Muscle layer of duodenum (tissue), 2 donors: ENCODE results near the gene IFNW1.
"Not testable (repeated sequence)": the region's sequence is repeated elsewhere in the genome, so short reads cannot be mapped to it uniquely, and the experiment has no call there.

Source experiments
- H3K27ac ChIP-seq: one replicate; pipeline ENCODE4 v1.7.0; 2013; ENCODE audit warnings: mild to moderate bottlenecking, low read length
- H3K27me3 ChIP-seq: one replicate; pipeline ENCODE4 v1.7.0; 2013; ENCODE audit warnings: low read depth, mild to moderate bottlenecking, control low read depth, low read length
- H3K36me3 ChIP-seq, 2 donors: one replicate each; pipeline ENCODE4 v1.7.0; 2013; ENCODE audit warnings: low read length in 2 of 2, control low read depth in 1 of 2, mild to moderate bottlenecking in 1 of 2; ENCODE audit not compliant: insufficient read depth in 2 of 2, control insufficient read depth in 1 of 2
- H3K4me1 ChIP-seq, 2 donors: one replicate each; pipeline ENCODE4 v1.7.0; 2013; ENCODE audit warnings: low read length in 2 of 2, mild to moderate bottlenecking in 2 of 2, control low read depth in 1 of 2, moderate library complexity in 1 of 2; ENCODE audit not compliant: insufficient read depth in 2 of 2, control insufficient read depth in 1 of 2
- H3K4me3 ChIP-seq, 2 donors: one replicate each; pipeline ENCODE4 v1.7.0; 2013; ENCODE audit warnings: low read length in 2 of 2, low read depth in 1 of 2, mild to moderate bottlenecking in 1 of 2
- H3K9me3 ChIP-seq, 2 donors: one replicate each; pipeline ENCODE4 v1.7.0; 2013; ENCODE audit warnings: low read length in 2 of 2, control low read depth in 1 of 2, mild to moderate bottlenecking in 1 of 2; ENCODE audit not compliant: control insufficient read depth in 1 of 2
- donor health status: healthy.

Gene IFNW1

GRCh38 chr9:21141427-21141882, at the start of gene IFNW1:
Gene IFNW1 (minus strand): TSS chr9:21141832. CDS start chr9:21141570, 262 bp downstream.
- Histone ChIP-seq H3K27me3 (no peaks in the 10 kb centered on the region), H3K9me3 (no peaks in the 10 kb centered on the region), H3K27ac (no peak within 1 kb of the TSS), H3K36me3 (no peaks in the 10 kb centered on the region), H3K4me3 (no peak within 1 kb of the TSS), H3K4me1 (no peaks in the 10 kb centered on the region)

- not testable (repeated sequence) for H3K27ac ChIP-seq
These were observed 45.9 kb upstream of the IFNW1 start, which contains the start of gene IFNA4 for GRCh38 chr9:21187487-21187886. Gene IFNA4 (minus strand): TSS chr9:21187587. CDS start chr9:21187531, 56 bp downstream.

GRCh38 chr9:21182810-21183736, 41.4 kb upstream of the IFNW1 start:
- not testable (repeated sequence) for H3K27me3 ChIP-seq, H3K36me3 ChIP-seq, H3K4me3 ChIP-seq, H3K4me1 ChIP-seq, H3K9me3 ChIP-seq, H3K27ac ChIP-seq

More at GRCh38 chr9:21187487-21187886, 45.9 kb upstream of the IFNW1 start, which contains the start of gene IFNA4:
- not testable (repeated sequence) for H3K9me3 ChIP-seq, H3K4me1 ChIP-seq, H3K4me3 ChIP-seq, H3K27me3 ChIP-seq, H3K36me3 ChIP-seq

GRCh38 chr9:21174671-21175070, 33.0 kb upstream of the IFNW1 start:
- Histone ChIP-seq H3K27ac (no peak overlapping the region), H3K27me3 (no peaks in the 10 kb centered on the region), H3K9me3 (no peaks in the 10 kb centered on the region), H3K4me1 (no peaks in the 10 kb centered on the region), H3K4me3 (no peak overlapping the region), H3K36me3 (no peaks in the 10 kb centered on the region)

DNA sequence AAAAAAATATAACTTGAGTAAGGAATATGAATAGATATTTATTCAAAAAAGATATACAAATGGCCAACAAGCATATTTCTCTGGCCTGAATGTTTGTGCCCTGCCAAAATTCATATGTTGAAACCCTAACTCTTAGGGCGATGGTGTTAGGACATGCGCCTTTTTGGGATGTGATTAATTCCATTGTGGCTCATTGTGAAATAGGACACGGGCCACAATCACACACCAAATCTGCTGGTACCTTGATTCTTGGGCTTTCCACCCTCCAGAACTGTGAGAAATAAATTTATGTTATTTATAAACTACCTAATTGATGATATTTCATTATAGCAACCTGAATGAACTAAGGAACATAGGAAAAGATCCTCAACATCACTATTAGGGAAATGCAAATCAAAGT, 30.5 kb upstream of the IFNW1 start:
- no peaks in the 10 kb centered on the region for H3K36me3 ChIP-seq
- H3K4me3 ChIP-seq, result no peak overlapping the region
- H3K4me1 ChIP-seq, result no peaks in the 10 kb centered on the region
- H3K9me3 ChIP-seq, result no peaks in the 10 kb centered on the region
- H3K27me3 ChIP-seq, result no peaks in the 10 kb centered on the region
- no peak overlapping the region for H3K27ac ChIP-seq

DNA sequence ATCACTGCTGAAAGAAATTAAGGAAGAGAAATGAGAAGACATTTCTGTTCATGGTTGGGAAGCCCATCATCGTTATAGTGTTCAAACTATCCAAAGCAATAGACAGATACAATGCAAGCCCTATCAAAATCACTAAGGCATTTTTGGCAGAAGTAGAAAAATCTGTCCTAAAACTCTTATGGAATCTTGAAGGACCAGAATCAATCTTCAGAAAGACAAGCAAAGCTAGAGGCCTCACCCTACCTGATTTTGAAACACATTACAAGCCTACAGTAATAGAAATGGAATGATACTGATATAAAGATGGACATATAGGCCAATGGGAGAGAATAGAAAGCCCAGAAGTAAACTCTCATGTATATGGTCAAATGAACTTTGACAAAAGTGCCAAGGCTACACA, 29.7 kb upstream of the IFNW1 start:
- H3K27me3 ChIP-seq, result no peaks in the 10 kb centered on the region
- H3K36me3 ChIP-seq, result no peaks in the 10 kb centered on the region

DNA sequence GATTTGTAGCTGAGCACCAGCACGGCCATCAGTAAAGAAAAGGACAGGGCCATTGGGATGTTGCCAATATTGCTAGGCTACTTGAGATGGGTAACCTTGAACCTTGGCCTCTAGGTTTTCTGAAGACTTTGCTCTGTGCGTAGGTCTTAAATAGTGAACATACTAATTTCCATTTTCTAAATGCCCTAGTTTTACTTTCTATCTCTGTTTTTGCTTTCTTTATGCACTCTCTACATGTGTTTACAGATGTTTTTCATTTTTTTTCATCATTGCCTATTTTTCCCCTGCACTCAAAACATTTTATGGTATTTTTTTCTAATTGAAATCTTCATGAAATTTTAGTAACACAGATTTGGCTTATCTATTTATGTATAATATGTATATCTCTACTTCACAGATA, 24.9 kb upstream of the IFNW1 start, which contains the start of gene IFNA21:
TSS of gene IFNA21 (minus strand) at position 101 of the 400 bp plus-strand sequence. CDS start at position 53, 48 bp downstream.
- not testable (repeated sequence) for H3K27ac ChIP-seq

More for the DNA sequence above, 29.7 kb upstream of the IFNW1 start:
- H3K4me3 ChIP-seq, result no peak overlapping the region
- no peaks in the 10 kb centered on the region for H3K4me1 ChIP-seq
- H3K9me3 ChIP-seq, result no peaks in the 10 kb centered on the region
- H3K27ac ChIP-seq, result no peak overlapping the region

DNA sequence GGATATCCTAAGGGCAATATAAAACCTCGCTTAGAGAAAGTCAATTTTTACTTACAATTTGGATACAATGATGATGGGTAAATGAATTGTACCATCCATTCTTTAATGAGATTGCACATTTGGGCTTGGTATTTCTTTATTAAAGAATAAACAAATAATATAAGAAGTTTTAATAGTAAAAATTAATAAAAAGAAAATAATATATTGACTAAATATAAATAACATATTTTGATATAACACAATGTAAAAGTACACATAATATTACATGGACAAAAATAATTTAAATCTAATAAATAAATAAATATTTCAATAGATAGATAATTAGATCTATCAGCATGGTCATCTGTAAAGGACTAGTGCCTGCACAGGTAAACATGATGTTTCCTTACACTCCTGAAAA, 23.9 kb upstream of the IFNW1 start:
- Histone ChIP-seq H3K9me3 (peaks cover 0 to 4% of the 10 kb centered on the region in 2 donors), H3K4me1 (no peaks in the 10 kb centered on the region), H3K4me3 (no peak overlapping the region), H3K27ac (no peak overlapping the region), H3K27me3 (no peaks in the 10 kb centered on the region), H3K36me3 (no peaks in the 10 kb centered on the region)

More for the DNA sequence above, 24.9 kb upstream of the IFNW1 start, which contains the start of gene IFNA21:
- not testable (repeated sequence) for H3K36me3 ChIP-seq, H3K4me3 ChIP-seq, H3K27me3 ChIP-seq, H3K4me1 ChIP-seq, H3K9me3 ChIP-seq

- no peak overlapping the region for H3K4me3 ChIP-seq
- H3K9me3 ChIP-seq, result peaks cover 0 to 6% of the 10 kb centered on the region in 2 donors
- no peaks in the 10 kb centered on the region for H3K27me3 ChIP-seq
- no peak overlapping the region for H3K27ac ChIP-seq
- no peaks in the 10 kb centered on the region for H3K4me1 ChIP-seq
- no peaks in the 10 kb centered on the region for H3K36me3 ChIP-seq
These were observed 18.5 kb upstream of the IFNW1 start for GRCh38 chr9:21160178-21160577.

GRCh38 chr9:21155501-21155900, 13.9 kb upstream of the IFNW1 start:
- H3K27me3 ChIP-seq, result no peaks in the 10 kb centered on the region
- H3K36me3 ChIP-seq, result no peaks in the 10 kb centered on the region
- no peak overlapping the region for H3K4me3 ChIP-seq
- H3K4me1 ChIP-seq, result no peaks in the 10 kb centered on the region
- H3K9me3 ChIP-seq, result peaks cover 0 to 2% of the 10 kb centered on the region in 2 donors
- H3K27ac ChIP-seq, result no peak overlapping the region

GRCh38 chr9:21154018-21154608, 12.5 kb upstream of the IFNW1 start:
- Histone ChIP-seq H3K36me3 (no peaks in the 10 kb centered on the region), H3K27ac (no peak overlapping the region), H3K4me1 (no peaks in the 10 kb centered on the region), H3K4me3 (no peak overlapping the region), H3K9me3 (peaks cover 0 to 2% of the 10 kb centered on the region in 2 donors), H3K27me3 (no peaks in the 10 kb centered on the region)
